HG03571 (cell line): ENCODE data around the gene OSBPL6.
"Not testable (repeated sequence)": the region's sequence is repeated elsewhere in the genome, so short reads cannot be mapped to it uniquely, and the experiment has no call there.

Source experiments
- ATAC-seq: cut with Tn5 transposase; IDR thresholded peaks from one replicate; pipeline ENCODE4 v1.9.1; 2021; ENCODE audit not compliant: unreplicated experiment

The OSBPL6 gene

GRCh38 chr2:178392215-178392614, 197.9 kb downstream of the OSBPL6 start:
- no peak for ATAC-seq

DNA sequence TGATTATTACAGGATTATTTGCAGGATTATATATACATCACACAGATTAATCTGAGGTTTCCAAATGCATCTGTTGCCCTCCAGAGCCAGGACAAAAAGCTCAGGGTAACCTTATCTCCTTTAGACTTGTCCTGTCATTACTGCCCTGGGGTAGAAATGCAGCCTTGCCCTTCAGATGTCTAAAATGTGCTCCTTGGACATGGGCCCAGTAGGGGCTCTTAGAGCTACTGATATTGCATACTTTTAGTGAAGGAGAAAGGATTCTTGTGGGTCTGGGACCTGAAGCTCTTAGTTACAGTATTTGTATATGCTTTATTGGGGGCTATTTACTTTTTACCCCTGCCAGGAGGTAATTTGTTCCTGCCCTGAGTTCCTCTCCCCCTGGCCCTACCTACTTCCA, 200.5 kb downstream of the OSBPL6 start:
- ATAC-seq = no peak

DNA sequence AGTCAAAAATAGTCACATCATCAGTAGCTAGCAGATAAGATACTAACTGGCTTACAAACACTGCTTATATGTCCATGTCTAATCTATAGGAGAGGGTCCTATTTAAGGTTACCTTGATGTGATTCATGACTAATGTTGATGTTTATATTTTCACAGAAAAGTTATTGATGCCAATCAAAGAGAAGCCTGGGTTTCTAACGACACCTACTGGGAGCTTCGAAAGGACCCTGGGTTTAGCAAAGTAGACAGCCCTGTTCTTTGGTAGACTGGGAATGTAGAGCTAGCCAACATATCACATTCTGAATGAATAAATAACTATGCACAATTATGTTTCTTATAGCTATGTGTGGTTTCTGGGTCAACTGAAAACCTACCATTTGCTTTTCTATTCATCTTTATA, 201.0 kb downstream of the OSBPL6 start:
- ATAC-seq = no peak

- ATAC-seq = no peak
These were observed 201.7 kb downstream of the OSBPL6 start for GRCh38 chr2:178395941-178396570.

- ATAC-seq = peak; percentile 76
These were observed 202.8 kb downstream of the OSBPL6 start for GRCh38 chr2:178397002-178397605.

- ATAC-seq = no peak
These were observed 207.7 kb downstream of the OSBPL6 start for GRCh38 chr2:178401994-178402437.

GRCh38 chr2:178403671-178404306, 209.5 kb downstream of the OSBPL6 start:
- peak; percentile 36 for ATAC-seq

DNA sequence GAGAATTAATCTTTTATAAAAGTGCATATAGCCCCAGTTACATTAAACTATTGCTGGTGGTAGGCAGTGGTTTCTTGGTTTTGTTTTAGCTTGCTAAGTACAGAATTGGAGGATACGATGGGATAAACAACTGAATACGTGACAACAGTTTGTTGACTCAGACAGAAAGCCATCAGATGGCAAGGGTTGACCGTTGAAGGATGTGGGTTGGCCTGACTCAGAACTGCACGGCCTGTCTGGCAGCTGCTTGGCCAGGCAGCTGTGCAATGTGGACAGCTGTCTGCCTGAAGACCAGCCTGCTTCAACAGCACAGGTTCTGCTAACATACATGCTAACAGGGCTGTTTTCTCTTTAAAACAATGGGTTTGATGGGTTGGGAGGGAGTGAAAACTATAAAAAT, 210.1 kb downstream of the OSBPL6 start:
- peak; percentile 100 for ATAC-seq

DNA sequence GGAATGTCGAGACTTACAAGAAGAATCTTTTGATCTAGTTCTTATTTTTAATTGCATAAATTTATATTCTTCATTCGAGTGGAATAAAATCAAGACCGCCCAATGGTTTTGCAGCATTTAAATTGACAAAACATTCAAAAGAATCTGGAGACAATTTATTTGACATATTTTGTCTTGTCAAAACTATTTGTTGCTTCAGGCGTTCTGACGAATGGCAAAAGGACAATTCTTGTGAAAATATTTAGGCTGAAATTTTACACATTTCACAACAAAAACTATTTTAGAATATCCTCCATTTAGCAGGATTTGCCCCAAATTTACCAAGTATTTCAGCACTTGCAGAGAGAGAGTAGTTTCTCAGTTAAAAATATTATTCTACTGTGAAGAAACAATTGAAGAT, 214.9 kb downstream of the OSBPL6 start:
- ATAC-seq = no peak

DNA sequence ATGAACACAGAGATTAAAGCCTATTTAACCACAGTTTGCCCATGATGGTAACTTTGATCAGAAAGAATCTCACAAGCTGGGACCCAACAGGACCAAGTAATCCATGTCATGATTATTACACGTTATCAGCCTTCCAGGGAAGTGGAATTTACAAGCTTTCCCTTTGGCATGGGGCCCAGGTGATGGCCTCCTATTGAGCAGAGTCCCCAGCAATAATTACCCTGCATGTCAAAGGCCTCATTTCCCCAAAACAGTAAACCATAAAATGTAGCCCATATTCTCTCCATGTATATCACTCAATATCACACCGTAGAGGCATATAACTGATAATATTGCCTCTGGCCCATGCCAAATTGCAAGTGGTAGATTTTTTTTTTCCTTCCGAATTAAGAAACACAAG, 217.7 kb downstream of the OSBPL6 start:
- ATAC-seq = no peak

- ATAC-seq = not testable (repeated sequence)
These were observed 218.1 kb downstream of the OSBPL6 start for GRCh38 chr2:178412453-178412852.

DNA sequence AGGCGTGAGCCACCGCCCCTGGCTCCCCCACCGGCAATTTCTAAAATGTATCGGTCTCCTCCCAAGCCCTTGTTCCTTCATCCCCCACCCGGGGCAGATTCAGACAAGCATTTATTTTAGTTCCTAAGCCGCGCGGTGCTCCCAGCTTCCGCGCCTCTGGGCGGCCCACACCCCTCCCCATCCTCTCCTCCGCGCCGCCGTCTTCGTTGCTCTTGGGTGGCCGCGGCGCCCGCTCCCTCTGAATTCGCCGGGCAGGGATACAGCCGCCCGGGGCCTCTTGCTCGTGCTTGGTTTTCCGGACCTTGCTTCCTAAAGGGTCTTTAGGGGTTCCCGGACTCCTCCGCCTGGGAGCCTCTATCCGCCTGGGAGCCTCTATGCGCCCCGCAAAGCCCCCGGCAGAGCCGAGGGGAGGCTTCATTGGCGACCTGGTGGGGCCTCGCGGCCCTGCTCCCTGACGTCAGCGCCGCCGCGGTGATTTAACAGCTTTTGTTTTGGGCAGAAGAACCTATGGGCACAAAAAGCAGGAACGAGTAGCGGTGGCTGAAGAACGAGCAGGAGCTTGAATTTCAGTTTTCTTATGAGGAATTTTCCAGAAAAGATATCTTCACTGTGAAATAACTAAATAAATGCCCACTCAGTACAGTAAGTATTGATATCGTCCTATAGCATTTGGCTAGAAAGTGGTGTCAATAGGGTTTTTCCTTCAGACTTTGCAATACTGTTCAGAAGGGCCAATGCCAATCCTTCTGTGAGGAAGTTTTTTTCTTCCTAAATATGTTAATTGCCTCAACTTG, 219.4 kb downstream of the OSBPL6 start:
- ATAC-seq = peak; percentile 82

DNA sequence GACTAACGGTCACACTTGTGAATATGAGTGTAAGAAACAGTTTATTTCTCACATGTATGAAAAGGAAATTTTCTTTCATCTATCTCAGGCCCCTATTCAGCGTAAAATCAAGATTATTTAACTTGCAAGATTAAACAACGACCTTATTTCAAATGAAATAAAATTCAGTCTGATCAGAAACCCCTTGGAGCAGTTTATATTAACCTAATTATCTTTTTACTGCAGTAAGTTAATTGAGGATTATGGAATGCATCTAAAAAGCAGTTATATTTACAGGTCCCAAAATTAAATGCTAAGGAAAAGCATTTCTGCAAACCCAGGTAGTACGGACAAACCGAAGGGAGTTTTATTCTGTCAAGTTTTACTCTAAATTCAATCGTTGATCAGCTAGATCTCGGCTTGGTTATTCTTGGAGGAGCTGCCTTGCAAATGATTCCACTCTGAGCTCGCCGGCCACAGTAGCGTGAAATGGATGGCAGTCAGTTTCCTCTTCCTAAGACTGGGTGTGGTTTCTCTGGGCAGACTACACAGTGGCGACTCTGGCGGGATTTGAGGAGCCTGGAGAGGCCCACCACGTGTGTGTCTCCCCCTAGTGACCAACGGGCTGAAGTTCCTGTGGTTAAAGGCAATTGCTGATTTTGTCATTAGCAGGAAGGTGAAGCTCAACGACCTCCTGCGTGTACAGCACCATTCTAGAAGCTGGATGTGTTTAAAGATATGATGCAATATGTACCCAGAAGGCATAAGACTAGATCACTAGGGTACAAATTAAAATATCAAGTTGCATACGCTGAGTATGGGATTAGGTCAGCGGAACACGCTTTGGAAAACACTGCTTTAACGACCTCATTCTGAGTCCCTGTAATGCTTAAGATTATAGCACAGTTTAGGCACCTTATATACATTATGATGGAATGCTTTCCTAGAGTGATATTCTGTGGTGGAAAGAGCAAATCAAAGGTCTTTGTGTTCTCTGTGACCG, 220.2 kb downstream of the OSBPL6 start:
- ATAC-seq = peak; percentile 84

- no peak for ATAC-seq
These were observed 221.7 kb downstream of the OSBPL6 start for GRCh38 chr2:178415979-178416378.

GRCh38 chr2:178417916-178418315, 223.6 kb downstream of the OSBPL6 start:
- no peak for ATAC-seq

GRCh38 chr2:178418426-178418825, 224.1 kb downstream of the OSBPL6 start:
- ATAC-seq = no peak

DNA sequence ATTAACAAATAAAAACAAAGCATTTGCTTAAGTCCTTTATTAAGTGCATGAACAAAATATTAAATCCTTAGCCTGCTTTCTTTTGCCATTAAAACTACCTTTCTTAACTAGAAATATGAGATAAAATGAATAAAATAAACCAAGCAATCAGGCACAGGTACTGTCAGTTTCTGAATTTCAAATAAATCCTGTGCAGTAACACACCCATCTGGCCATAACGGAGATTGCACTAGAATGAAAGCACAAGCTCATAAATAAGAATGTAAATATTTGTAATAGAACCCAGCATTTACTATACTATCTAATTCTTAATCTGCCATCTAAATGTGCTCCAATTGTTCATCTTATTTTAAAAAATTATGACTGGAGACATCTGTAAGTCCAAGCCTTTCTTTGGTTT, 224.8 kb downstream of the OSBPL6 start:
- no peak for ATAC-seq

GRCh38 chr2:178420463-178420999, 226.2 kb downstream of the OSBPL6 start:
- no peak for ATAC-seq

- ATAC-seq = no peak
These were observed 227.8 kb downstream of the OSBPL6 start for GRCh38 chr2:178422097-178422496.

GRCh38 chr2:178423746-178424145, 229.4 kb downstream of the OSBPL6 start:
- not testable (repeated sequence) for ATAC-seq
